GF-D8 (cell line): ENCODE results near the gene PLD3.
"Not testable (repeated sequence)": the region's sequence is repeated elsewhere in the genome, so short reads cannot be mapped to it uniquely, and the experiment has no call there.

Experiments
- DNase-seq: peaks from one replicate; lab custom pipeline; 2025; lab: John Stamatoyannopoulos, UW

PLD3 gene

GRCh38 chr19:40332669-40333068 lies 15.8 kb upstream of the PLD3 start:
- DNase-seq: no peak

DNA sequence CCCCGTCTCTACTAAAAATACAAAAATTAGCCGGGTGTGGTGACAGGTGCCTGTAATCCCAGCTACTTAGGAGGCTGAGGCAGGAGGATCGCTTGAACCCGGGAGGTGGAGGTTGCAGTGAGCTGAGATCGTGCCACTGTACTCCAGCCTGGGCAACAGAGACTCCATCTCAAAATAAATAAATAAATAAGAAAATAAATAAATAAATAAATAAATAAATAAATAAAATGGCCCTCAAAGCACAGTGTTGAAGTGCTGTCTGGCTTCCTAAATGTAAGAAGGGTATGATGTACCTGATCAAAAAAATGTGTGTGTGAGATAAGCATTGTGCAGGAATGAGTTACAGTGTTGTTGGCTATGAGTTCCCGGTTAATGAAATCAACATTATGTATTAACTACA lies 15.4 kb upstream of the PLD3 start:
- not testable (repeated sequence) for DNase-seq

DNA sequence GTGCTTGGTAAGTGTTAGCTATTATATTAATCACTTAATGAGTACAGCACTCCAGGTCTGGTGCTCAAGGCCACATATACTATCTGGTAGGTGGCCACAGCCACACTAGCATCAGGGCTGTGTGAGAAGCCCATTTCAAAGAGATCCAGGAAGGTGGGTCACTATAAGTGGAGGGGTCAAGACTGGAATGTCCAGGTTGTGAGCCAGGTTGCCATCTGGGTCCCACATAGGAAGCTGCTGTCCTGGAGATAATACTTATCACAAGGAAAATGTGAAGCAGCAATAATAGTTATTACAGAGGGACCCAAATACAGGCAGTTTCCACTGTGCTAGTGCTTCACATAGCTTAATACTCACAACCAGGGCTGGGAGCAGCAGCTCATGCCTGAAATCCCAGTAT lies 13.4 kb upstream of the PLD3 start:
- DNase-seq: no peak

DNA sequence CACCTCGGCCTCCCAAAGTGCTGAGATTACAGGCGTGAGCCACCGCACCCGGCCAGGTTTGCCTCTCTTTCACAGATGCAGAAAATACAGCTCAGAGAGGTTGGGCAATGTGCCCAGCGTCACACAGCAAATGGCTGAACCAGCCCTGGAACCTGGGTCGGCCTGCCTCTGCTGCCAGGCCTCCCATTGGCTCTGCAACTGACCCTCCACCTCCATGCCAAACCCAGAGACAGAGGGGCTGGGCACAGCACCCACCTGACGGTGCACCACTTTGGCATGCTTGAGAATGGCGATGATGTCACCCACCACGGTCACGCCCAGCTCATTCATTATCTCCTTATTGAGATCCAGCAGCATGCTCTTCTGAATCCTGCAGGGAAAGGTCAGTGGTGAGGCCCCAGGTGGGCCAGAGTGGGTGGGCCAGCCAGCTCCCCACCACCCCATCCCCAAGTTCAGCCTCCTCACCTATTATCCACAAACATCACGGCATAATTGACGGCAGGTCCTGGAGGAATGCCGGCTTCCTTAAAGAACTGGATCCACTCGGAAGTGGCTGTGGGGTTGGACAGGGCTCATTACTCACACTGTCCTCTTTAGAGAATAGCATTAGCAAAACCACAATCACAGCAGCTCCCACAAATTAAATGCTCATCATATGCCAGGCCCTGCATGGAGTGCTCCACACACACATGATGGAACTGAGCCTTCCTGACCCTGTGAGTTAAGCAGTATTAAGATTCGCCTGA lies 12.5 kb upstream of the PLD3 start:
- DNase-seq: no peak

GRCh38 chr19:40336601-40336900 lies 11.9 kb upstream of the PLD3 start:
- DNase-seq: no peak

GRCh38 chr19:40337107-40337506 lies 11.4 kb upstream of the PLD3 start:
- DNase-seq: no peak

- DNase-seq: no peak
Measured at GRCh38 chr19:40337594-40337993, 10.9 kb upstream of the PLD3 start.

DNA sequence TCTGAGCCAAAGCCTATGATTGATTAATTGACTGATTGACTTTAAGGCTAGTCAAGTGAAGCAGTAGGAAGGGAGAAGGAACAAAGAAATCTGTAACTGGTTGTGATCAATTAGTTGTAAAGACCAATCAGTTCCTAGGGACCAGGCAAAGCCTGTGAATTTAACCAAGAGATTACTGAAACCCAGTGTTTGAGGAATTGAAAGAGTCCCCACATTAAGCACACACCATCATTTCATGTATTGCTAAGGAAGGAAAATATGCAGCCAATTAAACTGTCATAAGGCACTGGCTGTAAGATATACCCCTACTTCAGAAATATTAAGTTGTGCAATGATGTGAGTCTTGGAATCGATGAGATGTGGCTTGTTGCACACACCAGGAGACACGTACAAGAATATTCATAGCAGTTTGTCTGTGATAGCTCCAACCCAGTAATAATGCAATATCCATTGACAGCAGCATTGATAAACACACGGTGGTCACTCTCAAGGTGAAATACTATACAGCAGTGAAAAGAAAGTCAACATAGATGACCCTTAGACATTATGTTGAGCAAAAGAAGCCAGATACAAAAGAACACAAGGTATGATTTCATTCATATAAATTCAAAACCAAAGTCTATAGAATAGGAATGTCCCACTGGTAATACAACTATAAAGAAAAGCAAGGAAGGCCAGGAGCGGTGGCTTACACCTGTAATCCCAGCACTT lies 9.3 kb upstream of the PLD3 start:
- DNase-seq: no peak

DNA sequence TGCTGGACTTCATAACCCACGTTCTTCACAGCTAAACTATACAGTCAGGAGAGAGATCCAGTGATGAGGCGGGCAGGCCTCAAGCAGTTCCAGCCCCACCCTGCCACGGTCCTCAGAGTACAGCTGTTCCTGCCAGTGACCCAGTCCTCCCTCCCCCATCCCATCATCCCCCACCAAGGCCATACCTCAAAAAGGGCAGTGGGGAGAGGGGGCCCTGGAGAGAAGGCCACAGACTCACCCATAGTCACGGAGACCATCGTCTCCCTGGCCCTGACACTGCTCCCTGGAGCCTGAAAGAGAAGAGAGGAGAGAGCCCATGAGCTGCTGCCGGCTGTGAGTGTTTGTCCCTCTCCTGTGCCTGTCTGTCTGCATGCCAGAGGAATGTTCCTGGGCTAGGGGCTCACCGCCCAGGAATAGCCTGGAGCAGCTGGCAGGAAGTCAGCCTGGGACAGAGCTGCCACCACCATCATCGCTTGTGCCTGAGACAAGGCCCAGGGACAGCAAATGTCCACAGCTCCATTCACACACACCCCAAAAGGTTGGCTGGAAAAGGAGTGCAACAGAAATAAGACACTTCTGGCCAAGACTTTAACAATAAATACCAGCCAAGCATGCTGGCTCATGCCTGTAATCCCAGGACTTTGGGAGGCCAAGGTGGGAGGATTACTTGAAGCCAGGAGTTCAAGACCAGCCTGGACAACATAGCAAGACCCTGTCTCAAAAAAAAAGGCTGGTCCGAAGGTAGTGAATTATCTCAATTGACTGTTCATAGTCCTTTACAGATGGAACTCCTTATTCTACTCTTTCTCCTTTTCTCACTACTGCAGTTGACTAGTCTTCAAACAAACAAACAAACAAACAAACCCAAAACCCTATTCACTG lies 6.7 kb upstream of the PLD3 start:
- DNase-seq: no peak

GRCh38 chr19:40342644-40343311 lies 5.7 kb upstream of the PLD3 start:
- no peak for DNase-seq

DNA sequence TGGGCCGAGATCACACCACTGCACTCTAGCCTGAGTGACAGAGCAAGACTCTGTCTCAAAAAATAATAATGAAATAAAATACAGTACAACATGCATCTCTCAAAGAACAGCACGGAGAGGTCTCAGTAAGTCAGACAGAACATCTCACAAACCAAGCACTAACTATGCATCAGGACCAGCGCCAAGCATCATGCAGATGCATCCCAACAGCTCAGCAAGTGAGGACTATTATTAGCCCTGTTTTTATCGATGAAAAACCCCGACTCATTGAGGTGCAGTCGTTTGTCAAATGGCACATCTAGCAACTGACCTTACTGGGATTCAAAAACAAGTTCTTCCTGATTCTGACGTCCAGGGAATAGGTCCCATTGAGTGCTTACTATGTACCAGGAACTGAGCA lies 4.1 kb upstream of the PLD3 start:
- no peak for DNase-seq

GRCh38 chr19:40348961-40349507 lies 539 bp downstream of the PLD3 start:
- no peak for DNase-seq

GRCh38 chr19:40355975-40356680 lies 7.6 kb downstream of the PLD3 start:
- no peak for DNase-seq

DNA sequence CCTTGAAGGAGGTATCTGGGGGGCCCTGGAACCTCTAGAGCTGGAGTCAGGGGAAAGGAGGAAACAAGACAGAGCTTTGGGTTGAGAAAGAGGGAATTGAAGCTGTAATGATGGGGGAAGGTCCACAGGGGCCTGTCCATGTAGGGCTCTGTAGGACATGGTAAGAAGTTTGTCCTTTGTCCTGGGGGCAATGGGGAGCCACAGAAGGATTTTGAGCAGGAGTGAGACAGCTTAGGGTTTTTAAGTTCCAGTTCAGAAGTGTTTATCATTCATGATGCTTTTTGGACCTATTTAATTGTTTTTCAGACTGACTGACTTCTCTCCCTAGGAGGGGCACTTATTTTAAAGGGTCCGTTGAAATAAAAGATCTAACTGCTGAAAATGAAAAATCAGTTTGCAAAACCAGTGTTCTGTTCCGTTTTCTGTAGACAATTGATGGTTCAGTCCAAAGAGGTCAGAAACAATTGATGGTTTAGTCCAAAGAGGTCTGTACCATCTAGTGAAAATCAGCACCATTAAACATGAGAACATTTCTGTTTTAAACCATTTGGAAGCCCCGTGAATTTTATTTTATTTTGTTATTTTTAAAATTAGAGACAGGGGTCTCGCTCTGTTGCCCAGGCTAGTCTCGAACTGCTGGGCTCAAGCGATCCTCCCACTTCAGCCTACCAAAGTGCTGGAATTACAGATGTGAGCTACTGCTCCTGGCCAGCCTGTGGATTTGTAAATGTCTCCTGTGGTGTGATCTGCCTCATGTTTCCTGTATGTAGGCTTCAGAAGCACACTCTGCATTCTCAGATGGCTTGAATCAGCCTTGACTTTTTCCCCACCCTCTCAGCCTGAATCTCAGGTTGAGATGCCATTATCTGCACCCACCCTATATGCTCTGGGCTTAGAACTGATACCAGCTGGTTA lies 8.4 kb downstream of the PLD3 start:
- no peak for DNase-seq

GRCh38 chr19:40357640-40358039 lies 9.1 kb downstream of the PLD3 start:
- no peak for DNase-seq

- DNase-seq: peak; percentile 20
Measured at GRCh38 chr19:40358773-40359172, 10.3 kb downstream of the PLD3 start.

DNA sequence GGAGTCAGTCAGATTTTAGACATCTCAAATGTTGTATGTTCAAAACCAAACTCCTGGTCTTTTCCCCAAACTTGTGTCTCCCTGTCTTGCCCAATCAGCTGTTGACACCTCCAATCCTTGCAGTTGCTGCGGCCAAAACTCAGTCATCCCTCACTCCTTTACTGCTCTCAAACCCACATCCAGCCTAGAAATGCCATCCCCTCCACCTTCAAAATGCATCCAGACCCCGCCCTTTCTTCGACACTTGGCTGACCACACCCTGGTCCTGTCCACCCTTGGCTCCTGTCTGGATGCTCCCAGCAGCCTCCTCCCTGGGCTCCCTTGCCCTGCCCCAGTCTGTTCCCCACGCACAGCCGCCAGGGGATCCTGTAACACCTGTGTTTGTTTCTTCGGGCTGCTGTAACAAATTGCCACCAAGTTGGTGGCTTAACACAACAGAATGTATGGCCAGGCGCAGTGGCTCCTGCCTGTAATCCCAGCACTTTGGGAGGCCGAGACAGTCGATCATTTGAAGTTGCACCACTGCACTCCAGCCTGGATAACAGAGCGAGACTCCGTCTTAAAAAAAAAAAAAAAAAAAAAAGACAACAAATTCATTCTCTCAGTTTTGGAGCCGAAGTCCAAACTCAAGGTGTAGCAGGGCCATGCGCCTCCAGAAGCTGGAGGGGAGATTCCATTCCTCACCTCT lies 11.7 kb downstream of the PLD3 start:
- DNase-seq: no peak

GRCh38 chr19:40360708-40361241 lies 12.3 kb downstream of the PLD3 start:
- peak; percentile 5 for DNase-seq

- no peak for DNase-seq
Measured at GRCh38 chr19:40362160-40362559, 13.7 kb downstream of the PLD3 start.
